Measurements from ENCODE around the gene IER5L.

The IER5L gene

GRCh38 chr9:129150672-129151211 lies 27.3 kb downstream of the IER5L start:
- H3K9me3 ChIP-seq (ENCODE audit: control insufficient read depth, low read length), result no peaks in the 10 kb centered on the region
- H3K27ac ChIP-seq, result no peak overlapping the region
- H3K4me2 ChIP-seq (ENCODE audit: low read length), result no peak overlapping the region
- no peaks in the 10 kb centered on the region for H3K4me1 ChIP-seq
- H3K9ac ChIP-seq, result no peak overlapping the region
- no peaks in the 10 kb centered on the region for H3K36me3 ChIP-seq (ENCODE audit: control insufficient read depth, insufficient read depth, low read length)
- H3K27me3 ChIP-seq (ENCODE audit: control insufficient read depth, insufficient read depth, low read length), result no peaks in the 10 kb centered on the region
- H2AFZ ChIP-seq, result no peak overlapping the region
- H3K79me2 ChIP-seq, result no peaks in the 10 kb centered on the region
- no peak for TF ChIP-seq CTCF (IDR thresholded peaks at IDR 0.05)
- H3K4me3 ChIP-seq (ENCODE audit: low read depth, low read length), result no peak overlapping the region

- H3K36me3 ChIP-seq (ENCODE audit: control insufficient read depth, insufficient read depth, low read length), result no peaks in the 10 kb centered on the region
- H3K9ac ChIP-seq, result no peak overlapping the region
- TF ChIP-seq CTCF (IDR thresholded peaks at IDR 0.05), result no peak
- no peak overlapping the region for H3K27ac ChIP-seq
- H3K9me3 ChIP-seq (ENCODE audit: control insufficient read depth, low read length), result no peaks in the 10 kb centered on the region
- H3K79me2 ChIP-seq, result no peaks in the 10 kb centered on the region
- no peaks in the 10 kb centered on the region for H3K4me1 ChIP-seq
- H3K4me2 ChIP-seq (ENCODE audit: low read length), result no peak overlapping the region
- H3K4me3 ChIP-seq (ENCODE audit: low read depth, low read length), result no peak overlapping the region
- no peaks in the 10 kb centered on the region for H3K27me3 ChIP-seq (ENCODE audit: control insufficient read depth, insufficient read depth, low read length)
- no peak overlapping the region for H2AFZ ChIP-seq
Measured at GRCh38 chr9:129150122-129150521, 27.9 kb downstream of the IER5L start.

GRCh38 chr9:129149442-129149841 lies 28.6 kb downstream of the IER5L start:
- no peak overlapping the region for H3K27ac ChIP-seq
- TF ChIP-seq CTCF (IDR thresholded peaks at IDR 0.05), result no peak
- H3K4me3 ChIP-seq (ENCODE audit: low read depth, low read length), result no peak overlapping the region
- no peaks in the 10 kb centered on the region for H3K36me3 ChIP-seq (ENCODE audit: control insufficient read depth, insufficient read depth, low read length)
- H2AFZ ChIP-seq, result no peak overlapping the region
- no peaks in the 10 kb centered on the region for H3K79me2 ChIP-seq
- no peak overlapping the region for H3K4me2 ChIP-seq (ENCODE audit: low read length)
- no peak overlapping the region for H3K9ac ChIP-seq
- H3K4me1 ChIP-seq, result no peaks in the 10 kb centered on the region
- no peaks in the 10 kb centered on the region for H3K27me3 ChIP-seq (ENCODE audit: control insufficient read depth, insufficient read depth, low read length)
- H3K9me3 ChIP-seq (ENCODE audit: control insufficient read depth, low read length), result no peaks in the 10 kb centered on the region

- Histone ChIP-seq H3K4me1 (no peaks in the 10 kb centered on the region), H3K79me2 (peaks cover 3% of the 10 kb centered on the region), H3K4me2 (ENCODE audit: low read length) (no peak overlapping the region), H3K9ac (no peak overlapping the region), H2AFZ (no peak overlapping the region), H3K27me3 (ENCODE audit: control insufficient read depth, insufficient read depth, low read length) (no peaks in the 10 kb centered on the region), H3K9me3 (ENCODE audit: control insufficient read depth, low read length) (no peaks in the 10 kb centered on the region), H3K36me3 (ENCODE audit: control insufficient read depth, insufficient read depth, low read length) (no peaks in the 10 kb centered on the region), H3K27ac (no peak overlapping the region), H3K4me3 (ENCODE audit: low read depth, low read length) (no peak overlapping the region)
- no peak for TF ChIP-seq CTCF (IDR thresholded peaks at IDR 0.05)
Measured at GRCh38 chr9:129148463-129149204, 29.4 kb downstream of the IER5L start.

Measured in parathyroid adenoma (tissue), 2 donors.